Naive thymus-derived CD4-positive, alpha-beta T cell (primary cell): ENCODE results near the gene VWA1. TPM values are rescaled to one million over a fixed set of nuclear protein-coding genes. Genes with fewer than 3 reads are reported as not detected.
"Not testable (repeated sequence)": the region's sequence is repeated elsewhere in the genome, so short reads cannot be mapped to it uniquely, and the experiment has no call there.

ENCODE experiments used
- ATAC-seq: fragments of 150-1000 bp; cut with Tn5 transposase; 2 replicates; pipeline ENCODE4 v1.10.0; 2021; ENCODE audit warnings: mild to moderate bottlenecking, moderate library complexity
- CTCF ChIA-PET: fragments of 350-600 bp; sonication (Branson Sonifier 250); formaldehyde crosslinking; loops from one replicate; lab custom pipeline; 2021; ENCODE audit warnings: antibody characterized with exemption; lab: Charles Lee
- POLR2A ChIA-PET: fragments of 350-600 bp; sonication (Branson Sonifier 250); formaldehyde crosslinking; loops from one replicate; lab custom pipeline; 2021; ENCODE audit warnings: antibody characterized with exemption, inconsistent platforms; lab: Charles Lee
- DNase-seq, 9 donors: peaks; one replicate each; pipeline versions ENCODE4 v3.0.0 to v3.0.0-alpha.2; 2020 to 2022; ENCODE audit warnings: mixed read lengths in 1 of 9
- H3K27ac ChIP-seq: one replicate; pipeline ENCODE4 v1.7.0; 2013; ENCODE audit warnings: mild to moderate bottlenecking, low read depth, low read length, moderate library complexity
- H3K27me3 ChIP-seq, 2 donors: one replicate each; pipeline ENCODE4 v1.7.0; 2013; ENCODE audit warnings: low read length in 2 of 2, mild to moderate bottlenecking in 2 of 2, moderate library complexity in 2 of 2; ENCODE audit not compliant: control insufficient read depth in 2 of 2, insufficient read depth in 2 of 2
- H3K36me3 ChIP-seq, 3 experiments: 1 replicate in 2 of 3; 2 replicates in 1 of 3; pipeline ENCODE4 v1.7.0; 2013; ENCODE audit warnings: low read length in 3 of 3, mild to moderate bottlenecking in 3 of 3, moderate library complexity in 1 of 3; ENCODE audit not compliant: insufficient read depth in 3 of 3, control insufficient read depth in 2 of 3
- H3K4me1 ChIP-seq, 2 donors: one replicate each; pipeline ENCODE4 v1.7.0; 2013; ENCODE audit warnings: low read length in 2 of 2, mild to moderate bottlenecking in 2 of 2, moderate library complexity in 1 of 2; ENCODE audit not compliant: control insufficient read depth in 2 of 2, insufficient read depth in 2 of 2
- H3K4me3 ChIP-seq: 2 replicates; pipeline ENCODE4 v1.7.0; 2013; ENCODE audit warnings: mild to moderate bottlenecking, low read length
- H3K9me3 ChIP-seq, 3 experiments: 1 replicate in 2 of 3; 2 replicates in 1 of 3; pipeline ENCODE4 v1.7.0; 2013; ENCODE audit warnings: low read length in 3 of 3; ENCODE audit not compliant: control insufficient read depth in 2 of 3
- H3K27ac Mint-ChIP-seq, 9 donors: one replicate each; pipeline ENCODE4 v1.8.0; 2020 to 2022; ENCODE audit warnings: mixed read lengths in 9 of 9, mild to moderate bottlenecking in 8 of 9, moderate library complexity in 5 of 9, inconsistent platforms in 2 of 9
- H3K27me3 Mint-ChIP-seq, 5 donors: one replicate each; pipeline ENCODE4 v1.8.0; 2021 to 2022; ENCODE audit warnings: mixed read lengths in 5 of 5, mild to moderate bottlenecking in 1 of 5
- H3K36me3 Mint-ChIP-seq, 5 donors: one replicate each; pipeline ENCODE4 v1.8.0; 2020 to 2022; ENCODE audit warnings: mixed read lengths in 5 of 5, mild to moderate bottlenecking in 3 of 5, inconsistent platforms in 1 of 5
- H3K4me1 Mint-ChIP-seq, 7 donors: one replicate each; pipeline ENCODE4 v1.8.0; 2020 to 2022; ENCODE audit warnings: mixed read lengths in 7 of 7, mild to moderate bottlenecking in 3 of 7, inconsistent platforms in 1 of 7
- H3K4me3 Mint-ChIP-seq, 10 donors: one replicate each; pipeline ENCODE4 v1.8.0; 2020 to 2022; ENCODE audit warnings: mild to moderate bottlenecking in 10 of 10, mixed read lengths in 10 of 10, moderate library complexity in 6 of 10, inconsistent platforms in 2 of 10
- H3K9me3 Mint-ChIP-seq, 11 donors: one replicate each; pipeline ENCODE4 v1.8.0; 2020 to 2022; ENCODE audit warnings: mixed read lengths in 11 of 11, mild to moderate bottlenecking in 4 of 11, inconsistent platforms in 1 of 11, moderate library complexity in 1 of 11
- intact Hi-C, 2 donors: fragments of 100-400 bp; cut with micrococcal nuclease; formaldehyde crosslinking; loops; one replicate each; pipeline ENCODE4 v1.15.1; 2023
- polyA plus RNA-seq, 2 donors: library from polyadenylated mRNA; unstranded; fragments of 300-500 nt; fragmentation: Illumina TruSeq; gene quantifications; one replicate each; pipeline ENCODE4 v1.2.3, GENCODE V29; 2021
- total RNA-seq, 6 experiments: library from RNA in 5 of 6; stranded (reverse) in 5 of 6; gene quantifications; 1 replicate in 5 of 6; 2 replicates in 1 of 6; pipeline ENCODE4 v1.2.3 and lab custom pipeline; 2021 to 2026

The VWA1 gene
- total and polyA plus RNA-seq, 7 experiments from 2014 or later: 0.15 to 1.2 TPM; not detected in 5

GRCh38 chr1:1479547-1480487 is 44.3 kb downstream of the VWA1 start:
- Histone ChIP-seq H3K36me3 (peaks cover 3 to 63% (median 8%) of the 10 kb centered on the region in 3 experiments), H3K4me3 (no peak overlapping the region), H3K9me3 (no peaks in the 10 kb centered on the region), H3K27me3 (no peaks in the 10 kb centered on the region), H3K4me1 (no peaks in the 10 kb centered on the region), H3K27ac (no peak overlapping the region)
- CTCF ChIA-PET: no interaction called here
- intact Hi-C loops: no loop called here
- H3K4me1 Mint-ChIP-seq: peaks cover 0 to 7% (median 4%) of the 10 kb centered on the region in 7 donors
- DNase-seq: no peak
- no peaks in the 10 kb centered on the region for H3K9me3 Mint-ChIP-seq
- H3K27ac Mint-ChIP-seq: peak overlapping the region in 2 of 9 donors; percentile 29 to 30
- peak; percentile 28 for ATAC-seq
- H3K27me3 Mint-ChIP-seq: no peaks in the 10 kb centered on the region
- H3K36me3 Mint-ChIP-seq: peaks cover 5 to 13% (median 9%) of the 10 kb centered on the region in 5 donors
- peak overlapping the region in 2 of 10 donors; percentile 41 to 64 for H3K4me3 Mint-ChIP-seq
- POLR2A ChIA-PET: no interaction called here

GRCh38 chr1:1480488-1480867 is 45.0 kb downstream of the VWA1 start:
- H3K9me3 ChIP-seq, H3K27me3 ChIP-seq, POLR2A ChIA-PET, H3K4me3 Mint-ChIP-seq, ATAC-seq, H3K27ac ChIP-seq, CTCF ChIA-PET, H3K4me1 Mint-ChIP-seq, H3K4me1 ChIP-seq, H3K27ac Mint-ChIP-seq, H3K27me3 Mint-ChIP-seq, H3K9me3 Mint-ChIP-seq, intact Hi-C loops, H3K4me3 ChIP-seq, DNase-seq: not testable (repeated sequence)
- H3K36me3 ChIP-seq: peaks cover 3 to 65% (median 8%) of the 10 kb centered on the region in 3 experiments
- peaks cover 5 to 13% (median 9%) of the 10 kb centered on the region in 5 donors for H3K36me3 Mint-ChIP-seq

GRCh38 chr1:1481811-1482210 is 46.3 kb downstream of the VWA1 start:
- H3K4me1 Mint-ChIP-seq, H3K27ac Mint-ChIP-seq, H3K27ac ChIP-seq, H3K27me3 ChIP-seq, H3K27me3 Mint-ChIP-seq, POLR2A ChIA-PET, intact Hi-C loops, H3K4me3 ChIP-seq, H3K9me3 ChIP-seq, ATAC-seq, H3K4me1 ChIP-seq, H3K9me3 Mint-ChIP-seq, CTCF ChIA-PET, DNase-seq, H3K4me3 Mint-ChIP-seq: not testable (repeated sequence)
- peaks cover 5 to 13% (median 9%) of the 10 kb centered on the region in 5 donors for H3K36me3 Mint-ChIP-seq
- peaks cover 3 to 71% (median 8%) of the 10 kb centered on the region in 3 experiments for H3K36me3 ChIP-seq

- peaks cover 0 to 7% (median 3%) of the 10 kb centered on the region in 7 donors for H3K4me1 Mint-ChIP-seq
- Histone ChIP-seq H3K4me3 (no peak overlapping the region), H3K27ac (no peak overlapping the region), H3K4me1 (no peaks in the 10 kb centered on the region), H3K36me3 (peaks cover 3 to 68% (median 8%) of the 10 kb centered on the region in 3 experiments), H3K27me3 (no peaks in the 10 kb centered on the region), H3K9me3 (no peaks in the 10 kb centered on the region)
- no peak overlapping the region for H3K4me3 Mint-ChIP-seq
- intact Hi-C loops: no loop called here
- ATAC-seq (no peak), DNase-seq (no peak)
- POLR2A ChIA-PET: interaction anchor here (0.7 kb wide), 1 partner anchor 145 kb away, joined by 3 read pairs; no protein-coding TSS in a partner anchor
- H3K27me3 Mint-ChIP-seq: no peaks in the 10 kb centered on the region
- H3K9me3 Mint-ChIP-seq: no peaks in the 10 kb centered on the region
- no peak overlapping the region for H3K27ac Mint-ChIP-seq
- peaks cover 5 to 13% (median 9%) of the 10 kb centered on the region in 5 donors for H3K36me3 Mint-ChIP-seq
- CTCF ChIA-PET: interaction anchor here (0.7 kb wide), 1 partner anchor 44 kb away, joined by 3 read pairs; no protein-coding TSS in a partner anchor
Observed at GRCh38 chr1:1482856-1483255, 47.4 kb downstream of the VWA1 start.

GRCh38 chr1:1483714-1484113 is 48.2 kb downstream of the VWA1 start:
- ATAC-seq (no peak), DNase-seq (no peak)
- ChIA-PET POLR2A (interaction anchor here (0.6 to 0.7 kb wide), 2 partner anchors 88 to 144 kb away, joined by 3 read pairs; no protein-coding TSS in a partner anchor), CTCF (no interaction called here)
- no peak overlapping the region for H3K27ac Mint-ChIP-seq
- H3K4me1 Mint-ChIP-seq: peaks cover 0 to 7% (median 3%) of the 10 kb centered on the region in 7 donors
- peaks cover 5 to 13% (median 9%) of the 10 kb centered on the region in 5 donors for H3K36me3 Mint-ChIP-seq
- H3K27ac ChIP-seq: no peak overlapping the region
- no peak overlapping the region for H3K4me3 Mint-ChIP-seq
- no peak overlapping the region for H3K4me3 ChIP-seq
- no peaks in the 10 kb centered on the region for H3K27me3 Mint-ChIP-seq
- no peaks in the 10 kb centered on the region for H3K27me3 ChIP-seq
- intact Hi-C loops: no loop called here
- peaks cover 3 to 70% (median 8%) of the 10 kb centered on the region in 3 experiments for H3K36me3 ChIP-seq
- H3K9me3 ChIP-seq: no peaks in the 10 kb centered on the region
- H3K9me3 Mint-ChIP-seq: no peaks in the 10 kb centered on the region
- H3K4me1 ChIP-seq: no peaks in the 10 kb centered on the region

GRCh38 chr1:1484976-1485750 is 49.7 kb downstream of the VWA1 start:
- H3K27ac Mint-ChIP-seq, ATAC-seq, DNase-seq, H3K4me3 ChIP-seq, intact Hi-C loops, H3K4me1 Mint-ChIP-seq, H3K9me3 ChIP-seq, H3K4me1 ChIP-seq, H3K27me3 Mint-ChIP-seq, POLR2A ChIA-PET, H3K27ac ChIP-seq, H3K4me3 Mint-ChIP-seq, H3K9me3 Mint-ChIP-seq, CTCF ChIA-PET, H3K27me3 ChIP-seq: not testable (repeated sequence)
- H3K36me3 ChIP-seq: peaks cover 0 to 72% (median 8%) of the 10 kb centered on the region in 3 experiments
- H3K36me3 Mint-ChIP-seq: peaks cover 0 to 13% (median 0%) of the 10 kb centered on the region in 5 donors
